ENCODE measurements around the gene GBGT1.

GBGT1 gene

GRCh38 chr9:133124907-133125275, 38.8 kb downstream of the GBGT1 start:
- no peak for DNase-seq

DNA sequence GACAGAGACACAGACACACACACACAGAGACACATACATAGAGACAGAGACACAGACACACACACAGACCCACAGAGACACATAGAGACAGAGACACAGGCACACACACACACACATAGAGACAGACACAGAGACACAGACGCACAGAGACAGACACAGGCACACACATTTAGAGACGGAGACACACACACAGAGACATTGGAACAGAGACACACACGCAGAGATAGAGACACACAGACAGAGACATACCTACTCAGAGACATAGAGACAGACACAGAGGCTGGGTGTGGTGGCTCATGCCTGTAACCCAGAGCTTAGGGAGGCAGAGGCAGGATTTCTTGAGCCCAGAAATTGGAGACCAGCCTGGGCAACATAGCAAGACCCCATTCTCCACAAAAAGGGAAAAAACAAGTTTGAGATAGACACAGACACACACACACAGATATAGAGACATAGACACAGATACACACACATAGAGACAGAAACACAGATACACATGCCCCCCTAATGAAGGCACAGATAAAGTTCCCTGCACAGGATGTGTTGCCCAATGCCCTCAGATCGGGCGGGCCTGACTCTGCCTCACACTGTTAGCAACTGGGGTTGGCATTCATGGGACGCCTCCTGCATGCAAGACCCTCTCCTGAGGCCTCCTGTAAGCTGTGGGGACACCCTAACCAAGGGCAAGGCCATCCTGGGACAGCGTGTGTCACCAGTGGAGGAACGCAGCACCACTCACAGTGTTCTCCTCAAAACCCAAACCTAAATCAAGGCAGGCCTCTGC, 39.4 kb downstream of the GBGT1 start:
- no peak for DNase-seq

DNA sequence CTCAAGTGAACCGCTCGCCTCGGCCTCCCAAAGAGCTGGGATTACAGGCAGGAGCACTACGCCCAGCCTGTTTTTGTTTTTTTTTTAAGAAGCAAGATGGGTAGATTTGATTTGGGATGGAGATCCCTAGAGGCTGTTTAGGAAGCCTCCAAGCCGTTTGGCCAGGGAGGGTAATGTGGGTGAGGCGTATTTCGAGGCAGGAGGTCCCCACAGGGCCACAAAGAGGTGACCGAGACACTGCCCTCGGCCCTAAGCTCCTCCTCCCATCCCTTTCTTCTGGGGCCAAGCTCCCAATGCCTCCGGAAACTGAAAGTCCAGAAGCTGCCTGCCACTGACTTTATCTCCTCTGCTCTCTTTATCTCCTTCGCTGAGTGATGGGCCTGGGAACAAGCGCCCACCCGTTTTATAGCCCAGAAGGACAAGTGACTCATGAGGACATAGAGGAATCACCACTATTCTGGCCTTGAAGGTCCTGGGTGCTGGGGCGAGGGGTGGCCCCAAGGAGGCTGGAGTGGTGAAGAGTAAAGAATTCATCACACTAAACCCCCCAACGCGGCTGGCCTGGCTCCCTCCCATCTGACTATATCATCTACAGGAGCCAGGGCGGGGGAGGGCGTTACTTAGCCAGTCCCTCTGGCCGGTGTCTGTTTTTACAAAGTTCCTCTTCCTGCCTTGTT, 40.6 kb downstream of the GBGT1 start:
- no peak for DNase-seq

- DNase-seq: no peak
Observed at GRCh38 chr9:133122605-133122934, 41.1 kb downstream of the GBGT1 start.

DNA sequence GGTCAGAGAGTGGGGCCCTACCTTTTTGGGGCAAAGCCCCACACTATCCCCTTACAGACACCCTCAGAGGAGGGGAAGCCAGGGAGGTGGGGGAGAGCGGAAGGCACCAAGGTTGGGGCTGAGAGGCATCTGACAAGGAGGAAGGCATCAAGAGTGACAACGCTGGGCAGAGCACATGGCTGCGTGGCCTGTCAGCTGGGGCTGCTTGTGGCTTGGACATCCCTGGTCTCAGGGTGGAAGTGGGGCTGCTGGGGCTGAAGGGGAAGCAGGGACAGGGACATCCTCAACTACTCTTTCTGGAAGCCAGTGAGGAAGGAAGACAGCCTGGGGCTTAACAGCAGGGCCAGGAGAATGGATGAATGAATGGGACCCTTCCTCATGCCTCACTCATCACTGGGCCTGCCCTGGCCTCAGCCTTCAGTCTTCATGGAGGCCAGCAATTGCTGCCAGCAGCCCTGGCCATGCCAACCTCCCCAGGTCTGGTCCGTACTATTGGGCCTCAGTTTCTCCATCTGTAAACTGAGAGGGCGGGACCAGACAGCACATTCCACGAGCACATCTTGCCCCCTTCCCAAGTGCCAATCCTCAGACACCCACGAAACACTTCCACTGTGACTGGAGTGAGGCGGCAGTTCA, 41.7 kb downstream of the GBGT1 start:
- peak in 1 of 2 donors; percentile 63 for DNase-seq

DNA sequence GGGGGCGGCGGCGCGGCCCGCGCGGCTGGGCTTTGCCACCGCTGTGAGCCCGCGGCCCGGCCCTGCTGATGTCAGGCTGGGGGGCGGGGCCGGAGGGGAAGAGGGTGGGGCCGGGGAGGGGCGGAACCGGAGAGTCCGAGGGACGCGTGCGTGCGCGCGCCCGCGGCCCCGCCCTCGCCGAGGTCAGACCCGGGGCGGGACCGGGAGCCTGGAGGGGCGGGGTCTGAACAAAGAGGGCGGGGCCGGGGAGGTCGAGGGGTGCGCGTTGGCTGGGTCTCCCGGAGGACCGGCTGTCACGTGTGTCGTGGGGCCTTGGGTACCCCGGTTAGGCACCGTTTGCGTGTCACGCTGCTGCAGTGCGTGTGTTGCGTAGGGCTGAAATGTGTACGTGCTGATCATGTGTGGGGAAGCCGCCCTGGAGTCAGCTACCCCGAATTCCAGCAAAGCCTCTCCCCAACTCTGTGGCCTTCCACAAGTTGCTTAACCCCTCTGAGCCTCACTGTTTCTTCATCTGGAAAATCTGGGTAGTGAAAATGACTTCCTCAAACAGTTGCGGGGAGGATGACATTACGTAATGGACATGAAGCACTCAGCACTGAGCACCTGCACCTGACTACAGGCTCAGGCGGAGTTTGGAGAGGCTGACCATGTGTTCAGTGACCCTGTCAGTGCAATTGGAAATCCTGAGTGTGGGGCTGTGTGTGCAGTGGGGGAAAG, 42.4 kb downstream of the GBGT1 start, which contains the start of gene RALGDS:
TSS of gene RALGDS (minus strand) at position 43 of the 717 bp plus-strand sequence. CDS start 86 bp downstream, outside the sequence.
- peak; percentile 92 to 93 for DNase-seq

DNA sequence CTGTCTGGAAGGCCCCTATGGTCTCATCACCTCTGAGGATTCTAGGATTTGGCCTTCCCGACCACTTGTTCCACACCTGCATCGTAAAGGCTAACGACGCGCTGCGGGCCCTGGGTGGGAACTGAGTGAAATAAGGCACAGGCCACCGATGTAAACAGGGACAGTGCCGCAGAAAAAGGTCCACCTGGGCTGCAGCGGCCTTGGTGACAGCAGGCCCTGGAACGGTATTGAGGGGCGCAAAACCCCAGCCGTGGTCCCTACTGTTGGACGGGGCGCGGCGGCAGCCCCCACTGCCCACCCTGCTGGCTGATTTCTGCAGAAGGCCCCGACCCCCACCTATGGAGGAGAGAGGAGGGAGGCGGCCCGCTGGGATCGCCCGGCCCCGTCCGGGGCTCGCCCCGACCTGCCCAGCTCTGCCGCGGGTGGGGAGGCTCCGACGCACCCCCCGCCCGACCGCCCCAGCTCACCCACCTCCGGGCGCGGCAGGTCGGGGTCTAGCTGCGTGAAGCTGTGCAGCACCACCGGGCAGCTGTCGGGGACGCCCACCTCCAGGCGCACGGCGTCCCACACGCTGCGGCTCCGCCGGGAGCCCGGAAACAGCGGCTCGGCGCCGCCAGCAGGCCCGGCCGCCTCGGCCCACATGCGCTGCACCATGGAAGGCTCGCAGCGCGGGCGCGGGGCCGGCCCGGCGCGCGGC, 43.1 kb downstream of the GBGT1 start:
- no peak for DNase-seq

GRCh38 chr9:133119846-133120500, 43.7 kb downstream of the GBGT1 start:
- no peak for DNase-seq

DNA sequence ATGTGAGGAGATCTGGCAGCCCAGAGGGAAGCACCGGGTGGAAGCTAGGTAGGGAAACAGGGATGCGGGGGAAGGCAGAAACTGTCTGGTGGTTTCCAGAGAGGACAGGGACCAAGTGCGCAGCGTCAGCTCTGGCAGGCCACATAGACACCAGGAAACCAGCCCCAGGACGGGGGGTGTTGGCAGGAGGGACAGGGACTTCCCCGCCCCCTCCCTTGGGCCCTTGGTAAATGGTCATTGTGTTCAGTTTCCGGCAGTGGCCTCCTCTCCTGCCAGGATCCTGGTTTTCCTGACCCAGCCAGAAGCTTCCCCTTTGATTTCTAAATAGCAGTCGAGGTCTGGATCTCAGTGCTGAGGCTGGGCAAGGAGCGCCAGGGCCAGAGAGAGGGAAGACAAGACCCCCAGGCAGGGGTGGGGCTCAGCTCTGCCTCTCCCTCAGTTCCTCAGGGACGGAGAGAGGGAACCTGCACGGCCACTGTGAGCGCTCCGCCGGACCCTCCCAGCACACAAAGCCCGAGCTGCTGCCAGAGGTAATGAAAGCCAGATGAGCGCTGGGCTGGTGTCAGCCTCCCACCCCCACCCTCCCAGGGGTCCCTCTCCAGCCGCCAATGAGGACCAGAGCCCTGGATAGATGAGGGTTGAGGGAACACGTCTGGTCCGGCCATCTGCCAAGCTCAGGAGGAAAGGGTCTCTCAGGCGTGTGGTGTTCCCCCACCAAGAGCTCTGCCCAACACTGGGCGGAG, 44.4 kb downstream of the GBGT1 start:
- DNase-seq: no peak

- DNase-seq: no peak
Observed at GRCh38 chr9:133118568-133118967, 45.1 kb downstream of the GBGT1 start.

- no peak for DNase-seq
Observed at GRCh38 chr9:133118179-133118520, 45.6 kb downstream of the GBGT1 start.

DNA sequence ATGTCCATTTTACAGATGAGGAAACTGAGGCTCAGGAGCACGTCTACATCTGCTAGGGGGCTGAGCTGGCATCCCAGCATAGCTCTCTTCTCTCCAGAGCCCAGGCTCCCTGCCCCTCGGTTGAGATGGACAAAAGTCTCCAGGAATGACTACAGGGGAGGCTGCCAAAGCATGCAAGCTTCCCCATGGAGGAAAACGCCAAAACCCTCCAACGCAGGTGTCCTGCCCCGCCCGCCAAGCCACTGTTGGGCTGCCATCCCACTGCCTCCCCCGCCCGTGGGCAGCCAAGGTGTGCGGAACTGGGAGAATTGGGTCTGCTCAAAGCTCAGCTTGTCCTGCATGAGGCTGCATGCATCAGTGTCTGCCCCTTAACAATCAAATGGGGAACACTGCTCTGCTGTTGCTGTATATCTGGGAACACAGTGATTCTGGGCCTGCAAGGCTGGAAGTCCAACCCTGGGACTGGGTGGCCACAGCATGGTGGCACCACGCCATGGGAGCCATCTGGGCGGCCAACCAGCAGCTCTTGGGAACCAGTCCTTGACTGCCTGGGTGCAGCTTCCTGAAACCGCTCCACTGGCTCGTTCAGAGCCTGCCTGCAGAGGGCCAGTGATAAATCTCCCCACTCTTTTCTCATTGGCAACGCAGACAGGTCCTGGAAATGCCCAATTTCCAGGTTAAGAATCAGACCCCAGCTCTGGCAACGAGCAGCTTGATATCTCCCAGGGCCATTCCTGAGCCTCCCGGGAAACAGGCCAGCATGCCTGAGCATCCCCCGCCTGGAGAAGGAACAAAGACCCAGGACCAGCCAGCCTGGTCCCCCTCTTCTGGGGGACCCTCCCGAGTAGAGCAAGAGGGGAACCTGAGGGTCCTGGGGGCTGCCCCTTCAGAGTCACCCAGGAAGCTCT, 46.2 kb downstream of the GBGT1 start:
- DNase-seq: no peak

DNA sequence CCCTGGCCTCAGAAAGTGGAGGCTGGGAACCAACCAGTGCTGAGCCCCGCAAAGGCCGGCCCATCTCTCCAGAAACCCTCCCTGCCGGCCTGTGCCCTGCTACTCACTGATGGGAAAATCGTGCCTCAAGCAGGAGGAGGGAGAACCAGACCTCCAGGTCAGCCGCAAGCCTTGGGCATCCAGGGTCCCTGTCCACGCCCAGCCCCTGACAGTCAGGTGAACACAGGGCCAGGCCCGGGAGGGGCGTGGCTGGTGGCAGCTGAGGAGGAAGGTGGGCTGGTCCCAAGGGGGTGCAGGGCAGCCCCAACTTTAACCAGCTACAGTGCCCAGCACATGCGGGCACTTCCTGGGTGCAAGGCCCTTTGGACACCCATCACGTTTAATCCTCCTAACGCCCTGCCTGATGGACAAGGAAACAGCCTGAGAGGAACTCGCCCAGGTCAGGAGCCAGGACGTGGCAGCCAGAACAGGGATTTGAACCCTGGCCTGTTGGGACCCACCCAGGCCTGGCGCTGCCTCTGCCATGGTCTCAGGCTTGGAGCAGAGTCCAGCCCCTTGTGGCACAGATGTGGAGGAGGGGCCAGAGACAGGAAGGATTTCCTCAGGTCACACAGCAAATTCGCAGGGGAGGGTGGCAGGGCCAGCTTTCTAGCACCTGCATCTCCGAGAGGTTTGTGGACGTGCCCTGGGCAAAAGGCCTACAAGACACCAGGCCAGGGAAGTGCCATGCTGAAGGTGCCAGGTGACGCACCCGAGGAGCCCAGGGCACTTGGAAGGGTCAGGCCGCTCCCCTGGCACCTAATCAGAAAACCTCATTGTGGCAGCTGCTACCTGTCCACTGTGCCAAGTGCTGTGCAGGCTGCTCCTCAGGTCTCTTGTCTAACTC, 47.1 kb downstream of the GBGT1 start:
- no peak for DNase-seq

DNA sequence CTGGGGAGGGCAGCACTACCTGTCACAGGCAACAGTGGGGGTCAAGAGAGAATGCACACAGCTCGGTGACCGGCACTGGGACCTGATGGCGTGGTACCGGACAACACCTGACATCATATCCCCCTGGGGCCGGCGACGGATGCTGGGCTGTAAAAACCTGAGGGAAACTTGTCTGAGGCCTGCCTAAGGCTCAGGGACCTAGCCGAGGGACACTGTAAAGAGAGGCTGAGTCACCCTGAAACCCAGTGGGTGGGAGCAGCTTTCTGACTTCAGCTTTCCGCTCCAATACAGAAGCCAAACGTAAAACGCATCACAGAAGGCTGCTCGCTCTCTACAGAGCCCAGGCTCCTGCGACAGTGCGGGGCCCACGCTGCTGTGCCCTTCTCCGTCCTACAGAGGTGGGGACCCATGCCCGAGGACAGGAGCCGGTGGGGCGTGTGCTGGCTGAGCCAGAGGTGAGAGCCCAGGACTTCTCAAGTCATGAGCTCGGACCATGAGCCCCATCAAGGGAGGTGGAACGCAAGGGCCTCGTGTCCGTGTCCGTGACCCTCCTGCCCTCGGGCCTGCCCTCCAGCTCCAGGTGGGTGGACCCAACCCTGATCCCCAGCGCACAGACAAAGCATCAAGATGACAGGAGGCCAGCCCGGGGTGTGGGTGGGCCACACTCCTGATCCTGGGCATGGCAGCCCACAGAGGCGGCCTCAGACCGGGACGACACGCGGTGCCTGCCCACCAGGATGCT, 47.9 kb downstream of the GBGT1 start:
- DNase-seq: peak in 1 of 2 donors; percentile 51

DNA sequence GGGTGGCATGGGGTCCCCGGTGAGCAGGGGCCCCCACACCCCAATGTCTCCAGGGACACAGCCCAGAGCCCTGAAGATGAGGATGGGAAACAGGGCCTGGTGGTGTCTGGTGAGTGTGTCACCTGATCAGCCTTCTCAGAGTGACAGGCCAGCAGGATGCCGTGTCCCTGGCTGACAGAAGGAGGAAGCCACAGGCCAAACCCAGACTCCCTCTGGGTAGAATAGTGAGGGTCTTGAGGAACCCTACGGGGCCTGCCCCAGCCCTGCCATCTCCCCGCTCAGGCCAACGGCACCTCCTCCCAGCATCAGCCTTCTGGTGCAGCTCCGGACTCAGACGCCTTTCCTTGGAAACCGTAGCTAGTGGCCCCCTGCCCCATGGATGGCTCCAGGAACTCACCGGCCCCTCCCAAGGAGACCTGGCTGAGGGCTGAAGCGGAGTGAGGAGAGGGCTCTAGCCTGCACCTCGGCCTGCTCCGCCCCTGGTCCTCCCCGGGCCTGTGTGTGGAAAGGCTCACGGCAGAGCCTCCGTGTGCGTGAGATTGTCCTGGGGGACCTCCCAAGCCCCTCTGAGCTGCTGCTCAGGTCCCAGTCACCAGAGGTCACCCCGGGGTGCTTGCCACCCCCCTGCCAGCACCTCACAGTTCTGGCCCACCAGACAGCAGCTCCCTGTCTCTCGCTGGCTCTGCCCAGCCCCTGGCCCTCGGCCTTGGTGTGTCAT, 48.7 kb downstream of the GBGT1 start:
- DNase-seq: no peak

- DNase-seq: no peak
Observed at GRCh38 chr9:133113949-133114885, 49.5 kb downstream of the GBGT1 start.

All from CD4-positive, alpha-beta T cell treated with Interleukin-4 for 1 hour (primary cell).